Right atrium auricular region (tissue), 2 donors: ENCODE measurements around the gene SHH. TPM values are rescaled to one million over a fixed set of nuclear protein-coding genes. Genes with fewer than 3 reads are reported as not detected.

Experiments
- DNase-seq: peaks from one replicate; pipeline ENCODE4 v3.0.0-alpha.2; 2019; ENCODE audit warnings: low spot score
- H3K27ac ChIP-seq, 2 donors: fragments of 200-600 bp; sonication (generic); 1 replicate in 1 of 2; 2 replicates in 1 of 2; pipeline ENCODE4 v1.5.1; 2016 to 2019
- H3K27me3 ChIP-seq, 2 donors: fragments of 200-600 bp; sonication (generic); one replicate each; pipeline versions ENCODE4 v1.5.1 to v1.6.0; 2017 to 2019
- H3K36me3 ChIP-seq: fragments of 200-600 bp; sonication (generic); one replicate; pipeline ENCODE4 v1.5.1; 2016
- H3K4me1 ChIP-seq, 2 donors: fragments of 200-600 bp; sonication (generic); one replicate each; pipeline versions ENCODE4 v1.5.1 to v1.6.0; 2017 to 2019
- H3K4me3 ChIP-seq, 2 donors: fragments of 200-600 bp; sonication (generic); 1 replicate in 1 of 2; 2 replicates in 1 of 2; pipeline ENCODE4 v1.5.1; 2017 to 2019; ENCODE audit warnings: mild to moderate bottlenecking in 1 of 2, moderate library complexity in 1 of 2
- H3K9me3 ChIP-seq, 2 donors: fragments of 200-600 bp; sonication (generic); one replicate each; pipeline ENCODE4 v1.5.1; 2019
- total RNA-seq, 2 donors: library from RNA; depleted of rRNA; stranded (reverse); fragments of >200 nt; gene quantifications; one replicate each; pipeline ENCODE4 v1.1.0, GENCODE V29; 2016
- TF ChIP-seq, protein P1 (sequence below), 2 donors: fragments of 200-600 bp; sonication (generic); IDR thresholded peaks; one replicate each; pipeline ENCODE4 v1.5.1; 2019; ENCODE audit warnings: antibody characterized with exemption in 2 of 2

SHH gene
- total RNA-seq, 2 donors from 2014 or later, result not detected

DNA sequence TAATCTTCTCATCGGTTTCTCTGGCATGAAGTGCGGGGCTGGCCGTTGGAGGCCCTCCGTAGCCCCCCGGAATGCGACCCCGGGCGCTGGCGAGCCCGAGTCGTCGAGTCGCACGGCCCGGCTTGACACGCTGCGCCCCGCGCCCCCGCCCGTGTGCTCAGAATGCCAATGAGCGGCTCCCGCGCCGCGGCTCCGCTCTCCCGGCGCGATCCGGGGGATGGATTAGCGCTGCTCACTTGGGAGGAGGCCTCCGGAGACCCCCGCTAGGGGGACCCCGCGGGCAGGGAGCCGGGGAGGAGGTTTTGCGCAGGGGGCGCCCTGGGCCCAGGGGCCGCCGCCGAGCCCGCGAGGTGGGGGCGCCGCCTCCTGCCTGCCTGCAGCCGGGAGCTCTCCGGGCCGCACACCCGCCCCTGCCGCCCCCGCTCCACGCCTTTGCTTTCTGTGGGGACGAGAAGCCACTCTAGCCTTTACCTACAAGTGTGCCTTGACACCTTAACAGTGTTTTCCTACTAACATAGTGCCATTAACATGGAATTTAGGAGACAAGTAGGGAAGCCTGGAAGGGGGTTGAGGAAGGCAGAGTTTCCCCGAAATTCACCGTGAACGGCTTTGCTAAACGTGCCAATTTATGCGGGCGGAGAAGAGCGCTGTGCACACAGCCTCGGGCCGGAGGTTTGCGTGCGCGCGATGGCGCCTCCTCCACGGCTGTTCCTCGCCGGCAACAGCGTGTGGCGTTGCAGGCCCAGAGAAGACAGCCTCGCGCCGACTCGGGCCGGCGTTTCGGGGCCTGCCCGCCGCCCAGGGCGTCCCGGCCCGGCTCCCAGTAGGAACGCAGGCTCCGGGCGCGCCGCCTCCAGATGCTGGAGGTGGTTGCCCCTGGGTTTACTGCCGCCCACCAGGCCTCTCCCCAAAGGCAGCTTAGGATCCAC, 7.1 kb downstream of the SHH start:
- H3K4me3 ChIP-seq, result peak overlapping the region; percentile 4 to 42
- TF ChIP-seq, protein P1, sequence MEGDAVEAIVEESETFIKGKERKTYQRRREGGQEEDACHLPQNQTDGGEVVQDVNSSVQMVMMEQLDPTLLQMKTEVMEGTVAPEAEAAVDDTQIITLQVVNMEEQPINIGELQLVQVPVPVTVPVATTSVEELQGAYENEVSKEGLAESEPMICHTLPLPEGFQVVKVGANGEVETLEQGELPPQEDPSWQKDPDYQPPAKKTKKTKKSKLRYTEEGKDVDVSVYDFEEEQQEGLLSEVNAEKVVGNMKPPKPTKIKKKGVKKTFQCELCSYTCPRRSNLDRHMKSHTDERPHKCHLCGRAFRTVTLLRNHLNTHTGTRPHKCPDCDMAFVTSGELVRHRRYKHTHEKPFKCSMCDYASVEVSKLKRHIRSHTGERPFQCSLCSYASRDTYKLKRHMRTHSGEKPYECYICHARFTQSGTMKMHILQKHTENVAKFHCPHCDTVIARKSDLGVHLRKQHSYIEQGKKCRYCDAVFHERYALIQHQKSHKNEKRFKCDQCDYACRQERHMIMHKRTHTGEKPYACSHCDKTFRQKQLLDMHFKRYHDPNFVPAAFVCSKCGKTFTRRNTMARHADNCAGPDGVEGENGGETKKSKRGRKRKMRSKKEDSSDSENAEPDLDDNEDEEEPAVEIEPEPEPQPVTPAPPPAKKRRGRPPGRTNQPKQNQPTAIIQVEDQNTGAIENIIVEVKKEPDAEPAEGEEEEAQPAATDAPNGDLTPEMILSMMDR (IDR thresholded peaks at IDR 0.05), result peak; percentile 13 to 48
- peaks cover 0 to 64% of the 10 kb centered on the region in 2 donors for H3K4me1 ChIP-seq
- H3K27me3 ChIP-seq, result peaks cover 18 to 47% of the 10 kb centered on the region in 2 donors
- H3K36me3 ChIP-seq, result no peaks in the 10 kb centered on the region
- no peak overlapping the region for H3K27ac ChIP-seq
- no peaks in the 10 kb centered on the region for H3K9me3 ChIP-seq
- DNase-seq, result no peak

DNA sequence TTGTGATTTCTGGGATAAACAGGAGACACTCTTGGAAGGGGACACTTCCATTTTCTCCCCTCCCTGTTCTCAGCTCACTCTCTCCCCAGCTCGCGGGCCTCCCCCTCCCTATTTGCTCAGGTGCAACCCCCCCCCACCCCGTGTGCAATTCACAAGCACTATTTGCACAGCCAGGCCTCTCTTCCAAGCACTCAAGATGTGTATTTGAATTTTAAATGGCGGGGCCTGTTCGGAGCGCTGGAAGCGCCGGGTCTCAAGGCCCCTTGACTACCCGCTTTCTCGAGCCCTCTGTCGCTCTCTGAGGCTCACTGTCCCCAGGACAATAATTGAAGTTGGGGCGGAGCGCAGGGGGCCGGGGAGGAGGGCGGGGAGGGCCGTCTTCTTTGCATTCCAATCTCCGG, 7.8 kb downstream of the SHH start:
- H3K36me3 ChIP-seq, result no peaks in the 10 kb centered on the region
- no peaks in the 10 kb centered on the region for H3K9me3 ChIP-seq
- peak overlapping the region in 1 of 2 donors; percentile 42 for H3K4me3 ChIP-seq
- peaks cover 16 to 39% of the 10 kb centered on the region in 2 donors for H3K27me3 ChIP-seq
- H3K27ac ChIP-seq, result no peak overlapping the region
- TF ChIP-seq, protein P1 (IDR thresholded peaks at IDR 0.05), result no peak
- DNase-seq, result no peak
- H3K4me1 ChIP-seq, result peaks cover 0 to 56% of the 10 kb centered on the region in 2 donors

DNA sequence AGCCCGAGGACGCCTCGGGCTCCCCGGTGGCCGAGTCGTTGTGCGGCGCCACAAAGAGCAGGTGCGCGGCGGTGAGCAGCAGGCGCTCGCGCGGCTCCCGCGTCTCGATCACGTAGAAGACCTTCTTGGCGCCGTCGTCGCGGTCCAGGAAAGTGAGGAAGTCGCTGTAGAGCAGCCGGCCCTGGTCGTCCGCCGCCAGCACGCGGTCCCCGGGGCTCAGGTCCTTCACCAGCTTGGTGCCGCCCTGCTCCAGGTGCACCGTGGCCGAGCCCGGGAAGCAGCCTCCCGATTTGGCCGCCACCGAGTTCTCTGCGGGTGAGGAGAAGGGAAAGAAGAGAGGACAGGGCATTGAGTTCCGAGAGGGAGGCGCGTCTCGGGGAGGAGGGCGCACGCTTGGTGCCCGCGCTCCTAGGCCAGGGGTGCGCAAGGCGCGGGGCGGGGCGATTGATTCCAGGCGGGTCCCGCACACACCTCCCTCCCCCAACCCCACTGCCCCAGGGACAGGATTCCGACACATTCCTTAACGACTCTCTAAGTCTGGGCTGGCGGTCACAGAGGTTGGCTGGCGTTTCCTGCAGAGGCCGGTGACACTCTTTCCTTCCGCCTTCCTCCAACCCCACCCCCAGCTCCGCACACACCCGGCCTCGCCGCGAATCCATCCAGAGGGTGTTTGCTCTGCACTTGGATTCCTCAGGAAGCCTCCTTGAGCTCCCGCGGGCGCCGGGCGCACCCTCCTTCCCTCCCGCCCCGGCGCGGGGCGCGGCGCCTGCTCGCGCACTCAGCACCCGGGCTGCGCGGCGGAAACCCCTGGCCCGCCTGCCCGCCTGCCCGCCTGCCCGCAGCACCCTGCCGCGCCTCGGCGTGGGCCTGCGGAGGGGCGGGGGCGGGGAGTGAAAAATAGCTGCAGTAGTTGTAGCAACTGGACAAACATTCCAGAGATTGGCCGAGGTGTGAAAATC, 8.6 kb downstream of the SHH start:
- Histone ChIP-seq H3K36me3 (no peaks in the 10 kb centered on the region), H3K9me3 (no peaks in the 10 kb centered on the region), H3K4me3 (peak overlapping the region in 1 of 2 donors; percentile 42), H3K27me3 (peaks cover 16 to 32% of the 10 kb centered on the region in 2 donors), H3K27ac (no peak overlapping the region), H3K4me1 (peaks cover 0 to 49% of the 10 kb centered on the region in 2 donors)
- TF ChIP-seq, protein P1 (IDR thresholded peaks at IDR 0.05), result no peak
- DNase-seq, result no peak

DNA sequence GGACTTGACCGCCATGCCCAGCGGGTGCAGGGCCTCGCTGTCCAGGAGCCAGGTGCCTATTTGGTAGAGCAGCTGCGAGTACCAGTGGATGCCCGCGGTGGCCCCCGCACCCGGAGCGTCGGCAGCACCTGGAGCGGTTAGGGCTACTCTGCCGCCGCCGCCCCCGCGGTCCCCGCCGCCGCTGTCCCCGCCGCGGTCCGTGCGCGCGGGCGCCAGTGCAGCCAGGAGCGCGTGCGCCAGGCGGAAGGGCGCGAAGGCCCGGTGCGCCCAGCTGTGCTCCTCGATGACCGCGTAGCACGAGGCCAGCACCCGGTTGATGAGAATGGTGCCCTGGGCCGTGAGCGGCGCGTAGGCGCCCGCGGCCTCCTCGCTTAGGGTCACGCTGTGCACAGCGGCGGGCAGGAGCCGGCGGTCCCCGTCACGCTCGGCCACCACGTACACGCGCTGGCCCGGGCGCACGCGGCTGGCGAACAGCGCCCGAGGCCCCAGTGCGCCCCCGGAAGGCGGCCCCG, 9.3 kb downstream of the SHH start:
- TF ChIP-seq, protein P1 (IDR thresholded peaks at IDR 0.05), result no peak
- Histone ChIP-seq H3K36me3 (no peaks in the 10 kb centered on the region), H3K4me3 (peak overlapping the region in 1 of 2 donors; percentile 42), H3K9me3 (no peaks in the 10 kb centered on the region), H3K27me3 (peaks cover 13 to 26% of the 10 kb centered on the region in 2 donors), H3K27ac (no peak overlapping the region), H3K4me1 (peaks cover 0 to 42% of the 10 kb centered on the region in 2 donors)
- DNase-seq, result no peak

DNA sequence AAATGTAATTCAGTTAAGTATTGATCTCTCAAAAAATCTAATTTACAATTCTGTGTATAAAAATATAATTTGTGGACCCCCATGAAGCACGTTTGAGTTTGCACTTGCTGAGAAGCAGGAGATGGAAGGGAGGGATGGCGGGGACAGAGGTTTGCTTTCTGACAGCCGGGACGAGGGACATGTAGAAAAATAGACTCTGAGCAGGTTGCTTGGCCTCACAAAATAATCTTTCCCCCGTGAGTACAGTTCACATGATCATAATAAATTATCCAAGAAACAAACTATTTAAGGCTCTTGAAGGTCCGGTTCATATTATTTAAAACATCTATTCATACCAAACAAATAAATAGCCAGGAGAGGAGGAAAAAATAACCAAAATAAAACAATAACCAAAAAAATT, 10.0 kb downstream of the SHH start:
- Histone ChIP-seq H3K27ac (no peak overlapping the region), H3K4me1 (peaks cover 0 to 39% of the 10 kb centered on the region in 2 donors), H3K4me3 (no peak overlapping the region), H3K36me3 (no peaks in the 10 kb centered on the region), H3K27me3 (peaks cover 13 to 19% of the 10 kb centered on the region in 2 donors), H3K9me3 (no peaks in the 10 kb centered on the region)
- no peak for DNase-seq
- TF ChIP-seq, protein P1 (IDR thresholded peaks at IDR 0.05), result no peak
